GM21367 (cell line): Measurements from ENCODE around the gene HSPA12B.
A peak's percentile ranks its signal among the peaks of the same experiment; 100 is the strongest.
"Not testable (repeated sequence)": the region's sequence is repeated elsewhere in the genome, so short reads cannot be mapped to it uniquely, and the experiment has no call there.

ENCODE experiments used
- ATAC-seq: cut with Tn5 transposase; IDR thresholded peaks from one replicate; pipeline ENCODE4 v1.9.1; 2021; ENCODE audit not compliant: unreplicated experiment

HSPA12B gene

DNA sequence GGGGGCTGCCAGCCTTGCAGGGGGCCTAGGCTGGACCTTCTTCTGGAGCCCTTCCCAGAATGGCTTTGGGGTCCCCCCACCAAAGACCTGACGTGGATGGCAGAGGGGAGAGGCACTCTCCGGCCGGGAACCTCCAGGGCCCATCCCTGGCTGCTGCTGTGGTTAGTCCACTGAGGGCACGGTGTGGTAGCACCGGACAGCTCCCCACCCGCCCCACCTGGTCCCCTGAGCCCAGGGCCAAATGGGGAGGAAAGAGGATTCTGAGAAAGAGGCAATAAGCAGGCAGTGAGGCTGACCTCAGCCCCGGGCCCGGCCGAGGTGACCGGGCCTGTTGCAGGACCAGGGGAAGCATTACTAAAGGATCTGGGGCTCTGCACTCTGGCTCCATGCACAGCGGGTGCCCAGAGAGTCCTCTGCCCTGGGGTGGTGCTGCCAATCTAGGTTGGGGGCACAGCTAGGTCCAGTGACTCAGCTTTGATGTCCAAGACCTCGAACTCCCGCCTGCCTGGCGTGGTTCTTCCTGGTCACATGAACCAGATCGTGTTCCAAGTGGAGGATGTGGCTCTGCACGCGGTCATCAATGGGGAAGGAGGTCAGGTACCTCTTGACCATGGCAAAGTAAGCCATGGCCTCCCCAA, 51.9 kb downstream of the HSPA12B start:
- no peak for ATAC-seq

GRCh38 chr20:3784863-3785239, 52.4 kb downstream of the HSPA12B start:
- ATAC-seq, result no peak

DNA sequence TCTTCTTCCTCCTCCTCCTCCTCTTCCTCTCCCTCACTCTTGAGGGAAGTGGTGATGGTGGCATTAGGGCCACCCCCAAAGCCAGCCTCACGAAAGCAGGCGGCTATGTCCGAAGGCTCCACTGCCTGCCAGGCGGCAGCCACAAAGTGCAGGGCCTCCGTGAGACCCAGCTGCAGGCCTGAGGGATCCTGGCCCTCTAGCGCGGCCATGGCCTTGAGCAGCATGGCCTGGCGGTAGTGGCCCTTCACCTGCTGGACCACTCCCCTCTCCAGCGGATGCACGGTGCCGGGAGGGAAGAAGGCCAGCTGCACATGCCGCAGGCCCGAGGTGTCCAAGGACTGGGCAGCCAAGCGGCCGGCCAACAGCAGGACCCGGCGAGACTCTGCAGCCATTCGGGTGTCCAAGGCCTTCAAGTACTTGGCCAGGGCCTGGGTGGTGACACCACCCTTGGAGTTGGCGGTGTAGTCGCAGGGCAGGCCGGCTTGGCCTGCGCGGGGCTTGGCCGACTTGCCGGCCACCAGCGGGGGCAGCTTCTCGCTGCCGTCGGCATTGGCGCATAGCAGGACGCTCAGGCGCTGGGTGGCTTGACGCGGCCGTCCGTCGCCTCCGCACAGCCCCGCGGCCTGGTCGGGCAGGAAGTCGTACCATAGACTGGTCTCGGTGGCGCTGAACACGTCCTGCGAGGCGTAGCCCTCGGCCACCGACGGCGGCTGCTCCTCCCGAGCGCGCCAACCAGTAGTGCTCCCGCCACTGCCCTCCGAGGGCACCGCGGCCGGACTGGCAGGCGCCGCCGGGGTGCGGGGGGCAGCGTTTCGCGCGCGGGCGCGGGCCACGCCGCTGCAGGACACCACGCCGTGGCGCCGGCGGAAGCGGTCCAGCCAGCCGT, 53.0 kb downstream of the HSPA12B start:
- ATAC-seq, result no peak

DNA sequence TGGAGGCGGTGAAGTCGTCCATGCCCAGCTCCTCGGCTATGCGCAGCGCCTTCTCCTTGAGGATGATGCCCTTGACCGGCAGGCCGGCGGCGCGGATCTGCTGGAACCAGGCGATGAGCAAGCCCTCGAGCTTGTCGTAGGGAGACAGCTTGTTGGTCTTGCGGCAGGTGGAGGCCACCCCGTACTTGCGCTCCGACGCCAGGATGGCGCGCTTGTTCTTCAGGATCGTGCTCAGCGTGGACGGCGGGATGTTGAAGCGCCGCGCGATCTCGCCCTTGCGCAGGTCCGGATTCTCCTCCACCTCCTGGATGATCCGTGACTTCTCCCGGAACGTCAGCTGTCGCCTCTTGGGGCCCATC, 53.6 kb downstream of the HSPA12B start:
- no peak for ATAC-seq

- ATAC-seq, result peak; percentile 66
These were observed 54.3 kb downstream of the HSPA12B start, which contains the start of gene CENPB for GRCh38 chr20:3786665-3787323. Gene CENPB (minus strand): TSS chr20:3786740. CDS start chr20:3786483, 257 bp downstream.

- ATAC-seq, result no peak
These were observed 55.0 kb downstream of the HSPA12B start for GRCh38 chr20:3787324-3788014.

GRCh38 chr20:3788685-3789155, 56.2 kb downstream of the HSPA12B start:
- ATAC-seq, result no peak

DNA sequence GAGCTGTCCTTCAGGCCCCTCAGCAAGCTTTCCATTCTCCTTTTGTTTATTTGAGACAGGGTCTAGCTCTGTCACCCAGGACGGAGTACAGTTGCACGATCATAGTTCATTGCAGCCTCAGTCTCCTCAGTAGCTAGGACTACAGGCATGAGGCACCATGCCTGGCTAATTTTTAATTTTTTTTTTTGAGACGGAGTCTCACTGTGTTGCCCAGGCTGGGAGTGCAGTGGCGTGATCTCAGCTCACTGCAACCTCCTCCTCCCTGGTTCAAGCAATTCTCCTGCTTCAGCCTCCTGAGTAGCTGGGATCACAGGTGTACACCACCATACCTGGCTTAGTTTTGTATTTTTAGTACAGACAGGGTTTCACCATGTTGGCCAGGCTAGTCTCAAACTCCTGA, 56.7 kb downstream of the HSPA12B start:
- not testable (repeated sequence) for ATAC-seq

GRCh38 chr20:3794168-3794567, 61.7 kb downstream of the HSPA12B start:
- ATAC-seq, result not testable (repeated sequence)

- ATAC-seq, result no peak
These were observed 62.4 kb downstream of the HSPA12B start for GRCh38 chr20:3794701-3795420.

DNA sequence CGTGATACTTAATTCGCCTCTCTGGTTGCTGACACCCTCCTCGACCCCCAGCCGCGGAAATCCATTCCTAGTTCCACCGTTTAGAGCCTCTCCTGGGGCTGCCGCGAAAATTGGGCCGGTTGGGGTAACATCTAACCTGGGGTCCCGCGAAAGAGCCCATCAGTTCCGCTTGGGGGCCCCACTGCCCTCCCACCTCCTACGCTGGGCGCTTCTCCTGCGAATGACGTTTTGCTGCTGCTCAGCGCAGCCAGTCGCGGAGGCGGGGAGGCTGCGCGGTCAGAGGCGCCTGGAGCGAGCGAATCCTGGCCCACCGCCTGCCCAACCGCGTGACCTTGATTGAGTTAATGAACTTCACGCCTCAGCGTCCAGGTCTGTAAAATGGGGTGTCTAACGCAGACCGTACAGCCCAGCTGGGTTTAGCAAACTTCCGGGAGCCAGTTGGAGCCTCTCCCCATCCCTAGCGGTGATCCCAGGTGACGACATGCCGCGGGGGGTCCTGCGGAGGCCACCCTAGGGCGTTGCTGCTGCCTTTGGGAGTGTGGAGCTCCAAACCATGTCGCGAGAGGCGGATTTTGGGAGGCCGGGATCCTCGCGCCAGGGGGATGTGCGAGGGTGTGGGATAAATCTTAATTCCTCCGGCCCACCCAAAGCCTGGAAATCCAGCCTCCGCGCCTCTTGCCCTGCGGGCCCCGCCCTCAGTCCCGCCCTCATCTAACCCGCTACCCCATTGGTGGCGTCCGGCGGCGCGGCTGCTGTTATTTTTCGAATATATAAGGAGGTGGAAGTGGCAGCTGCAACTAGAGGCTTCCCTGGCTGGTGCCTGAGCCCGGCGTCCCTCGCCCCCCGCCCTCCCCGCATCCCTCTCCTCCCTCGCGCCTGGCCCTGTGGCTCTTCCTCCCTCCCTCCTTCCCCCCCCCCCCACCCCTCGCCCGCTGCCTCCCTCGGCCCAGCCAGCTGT, 63.3 kb downstream of the HSPA12B start, which contains the start of gene CDC25B:
Gene CDC25B (plus strand): TSS at position 800 of the 958 bp plus-strand sequence. CDS start 222 bp downstream, outside the sequence.
- ATAC-seq, result peak; percentile 43

- no peak for ATAC-seq
These were observed 64.2 kb downstream of the HSPA12B start for GRCh38 chr20:3796477-3797225.

- ATAC-seq, result no peak
These were observed 64.7 kb downstream of the HSPA12B start for GRCh38 chr20:3797226-3797545.

DNA sequence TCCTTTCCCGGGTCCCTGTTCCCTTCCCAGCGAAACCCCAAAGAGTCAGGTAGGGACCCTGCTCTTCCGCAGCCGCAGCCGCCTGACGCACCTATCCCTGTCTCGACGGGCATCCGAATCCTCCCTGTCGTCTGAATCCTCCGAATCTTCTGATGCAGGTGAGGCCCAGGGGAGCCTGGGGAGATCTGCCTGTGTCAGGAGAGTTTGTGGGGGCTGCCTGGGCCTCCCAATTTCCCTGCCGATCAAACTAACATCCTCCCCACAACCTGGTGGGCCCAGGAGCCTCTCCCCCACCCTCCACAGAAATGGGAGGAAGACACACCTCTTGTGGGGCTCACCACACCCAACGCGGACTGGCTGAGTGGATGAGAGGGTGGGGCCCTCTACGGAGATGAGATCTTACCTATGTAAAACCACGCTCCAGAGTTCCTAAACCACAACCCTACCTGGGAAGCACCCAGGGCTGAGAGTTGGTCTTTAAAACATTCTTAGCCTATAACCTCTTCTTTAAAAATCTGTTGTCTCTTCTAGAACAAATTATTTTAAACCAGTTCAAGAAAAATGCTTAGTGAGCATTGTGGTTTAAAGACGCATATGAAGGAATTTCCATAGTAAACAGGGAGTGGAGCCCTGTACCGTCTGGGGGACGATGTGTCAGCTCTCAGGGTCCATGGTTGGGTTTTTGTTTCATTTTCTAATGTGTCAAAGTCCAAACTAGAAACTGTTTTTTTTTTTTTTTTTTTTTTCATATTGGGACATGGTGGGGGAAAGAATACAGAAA, 65.3 kb downstream of the HSPA12B start:
- no peak for ATAC-seq

- no peak for ATAC-seq
These were observed 65.9 kb downstream of the HSPA12B start for GRCh38 chr20:3798373-3798768.

DNA sequence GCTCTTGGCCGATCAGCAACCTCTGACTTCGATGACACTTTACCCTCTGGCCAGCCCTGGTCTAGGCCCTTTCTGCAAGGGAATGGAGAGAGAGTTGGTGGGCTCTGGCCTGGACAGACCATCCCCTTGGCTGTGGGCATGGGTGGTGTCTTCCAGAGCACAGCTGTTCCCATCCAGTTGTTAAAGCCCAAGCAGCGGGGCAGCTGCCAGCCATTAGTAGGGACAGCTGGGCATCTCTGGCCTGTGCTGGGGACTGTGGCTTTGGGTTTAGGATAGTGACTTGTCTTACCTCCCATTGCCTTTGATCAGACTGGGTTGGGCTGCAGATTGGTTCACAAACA, 66.4 kb downstream of the HSPA12B start:
- ATAC-seq, result no peak

- ATAC-seq, result no peak
These were observed 67.9 kb downstream of the HSPA12B start for GRCh38 chr20:3800256-3800877.

- no peak for ATAC-seq
These were observed 68.4 kb downstream of the HSPA12B start for GRCh38 chr20:3800878-3801260.
